H1 (cell line): ENCODE data around the gene GLG1. TPM values are rescaled to one million over a fixed set of nuclear protein-coding genes. Genes with fewer than 3 reads are reported as not detected.

Experiments used
- BACH1 ChIP-seq: IDR thresholded peaks from 2 replicates; pipeline ENCODE4 v1.6.1; 2012; ENCODE audit warnings: low read length, improper control_type of control experiment
- CBX5 ChIP-seq: fragments of 300-800, 300-1000 bp; sonication (generic); IDR thresholded peaks from 2 replicates; pipeline ENCODE4 v1.7.1; 2016; ENCODE audit warnings: antibody characterized with exemption, low read length, low read depth
- CHD7 ChIP-seq: fragments of 300-600 bp; sonication (generic); IDR thresholded peaks from 2 replicates; pipeline ENCODE4 v1.7.1; 2012; ENCODE audit warnings: low read length, moderate library complexity, mild to moderate bottlenecking, inconsistent platforms; ENCODE audit not compliant: insufficient replicate concordance
- CREB1 ChIP-seq: IDR thresholded peaks from 2 replicates; pipeline ENCODE4 v1.6.1; 2012; ENCODE audit warnings: inconsistent platforms
- HDAC2 ChIP-seq, 2 experiments: fragments of 300-600 bp in 1 of 2; sonication (generic) in 1 of 2; IDR thresholded peaks; 2 replicates each; pipeline ENCODE4 v1.6.1; 2011 to 2012; ENCODE audit warnings: low read depth in 2 of 2, low read length in 2 of 2, mild to moderate bottlenecking in 2 of 2, moderate library complexity in 2 of 2, borderline replicate concordance in 1 of 2, inconsistent platforms in 1 of 2
- KDM1A ChIP-seq: fragments of 200-600, 300-600 bp; sonication (generic); IDR thresholded peaks from 2 replicates; pipeline ENCODE4 v1.7.1; 2016; ENCODE audit warnings: mild to moderate bottlenecking, low read length, borderline replicate concordance
- RBBP5 ChIP-seq: IDR thresholded peaks from 2 replicates; pipeline ENCODE4 v1.7.1; 2012; ENCODE audit warnings: low read depth, mild to moderate bottlenecking, inconsistent platforms, low read length, moderate library complexity, borderline replicate concordance
- TAF1 ChIP-seq: IDR thresholded peaks from 2 replicates; pipeline ENCODE4 v1.6.1; 2011; ENCODE audit warnings: mild to moderate bottlenecking, low read depth, low read length
- polyA plus RNA-seq, 7 experiments: library from polyadenylated mRNA; depleted of rRNA in 3 of 7; stranded (reverse) in 5 of 7; unstranded in 2 of 7; fragments of >200 nt in 5 of 7; fragments of 200-250 nt in 2 of 7; gene quantifications; 1 replicate in 5 of 7; 2 replicates in 1 of 7; 4 replicates in 1 of 7; pipeline versions ENCODE4 v1.2.1 to v1.2.3, GENCODE V29; 2011 to 2013; ENCODE audit warnings: missing spikeins in 2 of 7, mixed read lengths in 2 of 7
- total RNA-seq: library from RNA; stranded (reverse); fragmentation: NEBNext Ultra II Directional; extraction: Animal tissue kit (Norgen Biotek cat#: 25700); gene quantifications from 2 replicates; pipeline ENCODE4 v1.2.1, GENCODE V29; 2021

The GLG1 gene
- total and polyA plus RNA-seq, 2 of the 8 experiments (the other 6 are each of a cell fraction or from before 2014, with no cell fraction given) = 53.4 to 139 TPM

GRCh38 chr16:74565378-74565777 is 41.5 kb downstream of the GLG1 start (continued):
- TF ChIP-seq CHD7 = no peak
- TF ChIP-seq RBBP5 = no peak
- TF ChIP-seq KDM1A = no peak
- TF ChIP-seq BACH1 = no peak
- no peak for TF ChIP-seq CREB1
- TF ChIP-seq CBX5 = no peak
- TF ChIP-seq TAF1 = no peak
- no peak for TF ChIP-seq HDAC2 (IDR thresholded peaks at IDR 0.05; ENCODE audit: borderline replicate concordance in 1 of 2, low read depth in 2 of 2, low read length in 2 of 2)
- TF ChIP-seq, all 59 proteins: peak for 0
